ENCODE data around the gene DPF3. TPM values are rescaled to one million over a fixed set of nuclear protein-coding genes. Genes with fewer than 3 reads are reported as not detected.

Gene DPF3
- total and polyA plus RNA-seq, 7 experiments from 2014 or later, result 0.07 to 5.5 (median 0.57) TPM; not detected in 1

- Mint-ChIP-seq H3K4me1 (peaks cover 29 to 51% (median 37%) of the 10 kb centered on the region in 7 donors), H3K4me3 (peak overlapping the region in 1 of 10 donors; percentile 19), H3K27ac (peak overlapping the region in 2 of 9 donors; percentile 5 to 52), H3K27me3 (peaks cover 0 to under 1% (median 0%) of the 10 kb centered on the region in 5 donors), H3K9me3 (peaks cover 0 to 5% (median 0%) of the 10 kb centered on the region in 11 donors), H3K36me3 (peaks cover 0 to 7% (median 0%) of the 10 kb centered on the region in 5 donors)
- Histone ChIP-seq H3K27ac (ENCODE audit: low read depth, low read length) (no peak overlapping the region), H3K36me3 (ENCODE audit: control insufficient read depth in 2 of 3, insufficient read depth in 3 of 3, low read length in 3 of 3) (no peaks in the 10 kb centered on the region), H3K27me3 (ENCODE audit: control insufficient read depth in 2 of 2, insufficient read depth in 2 of 2, low read length in 2 of 2) (no peaks in the 10 kb centered on the region), H3K4me3 (ENCODE audit: low read length) (no peak overlapping the region), H3K4me1 (ENCODE audit: control insufficient read depth in 2 of 2, insufficient read depth in 2 of 2, low read length in 2 of 2) (peaks cover 22 to 27% of the 10 kb centered on the region in 2 donors), H3K9me3 (ENCODE audit: control insufficient read depth in 2 of 3, low read length in 3 of 3) (no peaks in the 10 kb centered on the region)
- ATAC-seq (peak; percentile 55), DNase-seq (peak in 1 of 9 donors; percentile 2)
- ChIA-PET CTCF (no interaction called here), POLR2A (interaction anchor here (0.6 kb wide), 1 partner anchor 153 kb away, joined by 4 read pairs; no protein-coding TSS in a partner anchor)
- intact Hi-C loops (cut with micrococcal nuclease), result no loop called here
Observed at GRCh38 chr14:72717220-72717619, 176.7 kb downstream of the DPF3 start.

DNA sequence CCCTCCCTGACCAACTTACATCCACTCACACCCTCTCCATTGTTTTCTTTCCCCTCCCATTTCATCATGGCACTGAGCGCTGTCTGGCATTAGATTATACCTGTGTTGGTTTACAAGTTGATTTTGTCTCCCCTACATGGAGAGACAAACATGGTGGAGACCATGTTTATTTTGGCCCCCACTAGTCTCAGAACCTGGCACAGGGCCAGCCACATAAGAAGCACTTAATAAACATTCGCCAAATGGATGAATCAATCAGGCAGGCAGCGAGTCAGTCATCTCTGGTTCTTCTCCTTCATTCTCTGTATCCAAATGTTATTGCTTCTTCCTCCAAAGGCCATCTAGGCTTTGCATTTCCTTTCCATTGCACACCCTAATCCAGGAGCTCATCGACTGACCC is 177.4 kb downstream of the DPF3 start:
- Histone ChIP-seq H3K27me3 (ENCODE audit: control insufficient read depth in 2 of 2, insufficient read depth in 2 of 2, low read length in 2 of 2) (no peaks in the 10 kb centered on the region), H3K27ac (ENCODE audit: low read depth, low read length) (no peak overlapping the region), H3K4me3 (ENCODE audit: low read length) (no peak overlapping the region), H3K4me1 (ENCODE audit: control insufficient read depth in 2 of 2, insufficient read depth in 2 of 2, low read length in 2 of 2) (peaks cover 22 to 27% of the 10 kb centered on the region in 2 donors), H3K9me3 (ENCODE audit: control insufficient read depth in 2 of 3, low read length in 3 of 3) (no peaks in the 10 kb centered on the region), H3K36me3 (ENCODE audit: control insufficient read depth in 2 of 3, insufficient read depth in 3 of 3, low read length in 3 of 3) (no peaks in the 10 kb centered on the region)
- intact Hi-C loops (cut with micrococcal nuclease), result no loop called here
- Mint-ChIP-seq H3K4me3 (peak overlapping the region in 1 of 10 donors; percentile 55), H3K9me3 (peaks cover 0 to 5% (median 0%) of the 10 kb centered on the region in 11 donors), H3K36me3 (peaks cover 0 to 9% (median 0%) of the 10 kb centered on the region in 5 donors), H3K27me3 (peaks cover 0 to 3% (median 0%) of the 10 kb centered on the region in 5 donors), H3K27ac (peak overlapping the region in 2 of 9 donors; percentile 12 to 16), H3K4me1 (peaks cover 33 to 55% (median 39%) of the 10 kb centered on the region in 7 donors)
- CTCF ChIA-PET, result no interaction called here
- DNase-seq (no peak), ATAC-seq (no peak)
- POLR2A ChIA-PET, result interaction anchor here (0.6 kb wide), 1 partner anchor 153 kb away, joined by 4 read pairs; no protein-coding TSS in a partner anchor

GRCh38 chr14:72715850-72716228 is 178.1 kb downstream of the DPF3 start:
- Histone ChIP-seq H3K9me3 (ENCODE audit: control insufficient read depth in 2 of 3, low read length in 3 of 3) (no peaks in the 10 kb centered on the region), H3K27ac (ENCODE audit: low read depth, low read length) (no peak overlapping the region), H3K4me3 (ENCODE audit: low read length) (no peak overlapping the region), H3K36me3 (ENCODE audit: control insufficient read depth in 2 of 3, insufficient read depth in 3 of 3, low read length in 3 of 3) (no peaks in the 10 kb centered on the region), H3K4me1 (ENCODE audit: control insufficient read depth in 2 of 2, insufficient read depth in 2 of 2, low read length in 2 of 2) (peaks cover 22 to 27% of the 10 kb centered on the region in 2 donors), H3K27me3 (ENCODE audit: control insufficient read depth in 2 of 2, insufficient read depth in 2 of 2, low read length in 2 of 2) (no peaks in the 10 kb centered on the region)
- CTCF ChIA-PET, result no interaction called here
- peaks cover 0 to 11% (median 0%) of the 10 kb centered on the region in 5 donors for H3K36me3 Mint-ChIP-seq
- peak overlapping the region in 1 of 9 donors; percentile 39 for H3K27ac Mint-ChIP-seq
- POLR2A ChIA-PET, result no interaction called here
- peaks cover 0 to 3% (median 0%) of the 10 kb centered on the region in 5 donors for H3K27me3 Mint-ChIP-seq
- peaks cover 0 to 5% (median 0%) of the 10 kb centered on the region in 11 donors for H3K9me3 Mint-ChIP-seq
- H3K4me3 Mint-ChIP-seq, result no peak overlapping the region
- ATAC-seq (no peak), DNase-seq (no peak)
- intact Hi-C loops (cut with micrococcal nuclease), result no loop called here
- H3K4me1 Mint-ChIP-seq, result peaks cover 33 to 55% (median 37%) of the 10 kb centered on the region in 7 donors

DNA sequence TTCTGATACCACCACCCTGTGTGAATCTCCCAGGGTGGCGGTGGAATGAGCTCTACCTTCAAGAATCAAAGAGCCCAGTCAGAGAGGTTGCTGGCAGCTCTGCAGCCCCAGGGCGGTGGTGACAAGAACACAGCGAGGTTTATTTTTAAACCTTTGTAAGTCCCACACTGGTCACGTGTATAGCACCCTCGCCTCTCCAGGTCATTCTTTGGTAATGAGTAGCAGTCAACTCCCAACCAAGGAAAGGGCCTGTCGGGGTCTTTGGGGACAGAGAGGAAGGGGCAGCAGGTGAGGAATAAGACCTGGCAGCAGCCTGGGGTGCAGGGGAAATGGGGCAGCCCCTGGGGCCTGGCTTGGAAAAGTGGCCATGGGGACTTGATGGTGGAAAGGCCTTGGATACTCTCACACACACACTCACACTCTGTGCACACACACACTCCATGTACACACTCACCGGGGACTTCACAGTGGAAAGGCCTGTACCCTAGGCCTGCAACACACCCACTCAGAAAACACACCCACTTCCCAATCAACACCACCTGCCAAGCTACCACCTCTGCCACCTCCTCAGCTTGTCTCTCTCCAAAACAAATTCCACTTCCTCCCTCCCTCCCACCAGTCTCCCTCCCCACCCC is 178.6 kb downstream of the DPF3 start:
- Mint-ChIP-seq H3K4me3 (peak overlapping the region in 4 of 10 donors; percentile 4 to 63 (median 40)), H3K4me1 (peaks cover 33 to 55% (median 37%) of the 10 kb centered on the region in 7 donors), H3K27me3 (peaks cover 0 to 3% (median 0%) of the 10 kb centered on the region in 5 donors), H3K27ac (peak overlapping the region in 3 of 9 donors; percentile 4 to 77 (median 48)), H3K9me3 (peaks cover 0 to 5% (median 0%) of the 10 kb centered on the region in 11 donors), H3K36me3 (peaks cover 0 to 11% (median 0%) of the 10 kb centered on the region in 5 donors)
- DNase-seq (peak in 1 of 9 donors; percentile 12), ATAC-seq (no peak)
- no peaks in the 10 kb centered on the region for H3K9me3 ChIP-seq (ENCODE audit: control insufficient read depth in 2 of 3, low read length in 3 of 3)
- H3K4me3 ChIP-seq (ENCODE audit: low read length), result no peak overlapping the region
- H3K27ac ChIP-seq (ENCODE audit: low read depth, low read length), result no peak overlapping the region
- H3K36me3 ChIP-seq (ENCODE audit: control insufficient read depth in 2 of 3, insufficient read depth in 3 of 3, low read length in 3 of 3), result no peaks in the 10 kb centered on the region
- no peaks in the 10 kb centered on the region for H3K27me3 ChIP-seq (ENCODE audit: control insufficient read depth in 2 of 2, insufficient read depth in 2 of 2, low read length in 2 of 2)
- peaks cover 22 to 27% of the 10 kb centered on the region in 2 donors for H3K4me1 ChIP-seq (ENCODE audit: control insufficient read depth in 2 of 2, insufficient read depth in 2 of 2, low read length in 2 of 2)
- ChIA-PET CTCF (interaction anchor here (0.6 kb wide), 1 partner anchor 37 kb away, joined by 3 read pairs; no protein-coding TSS in a partner anchor), POLR2A (no interaction called here)
- intact Hi-C loops (cut with micrococcal nuclease), result no loop called here

DNA sequence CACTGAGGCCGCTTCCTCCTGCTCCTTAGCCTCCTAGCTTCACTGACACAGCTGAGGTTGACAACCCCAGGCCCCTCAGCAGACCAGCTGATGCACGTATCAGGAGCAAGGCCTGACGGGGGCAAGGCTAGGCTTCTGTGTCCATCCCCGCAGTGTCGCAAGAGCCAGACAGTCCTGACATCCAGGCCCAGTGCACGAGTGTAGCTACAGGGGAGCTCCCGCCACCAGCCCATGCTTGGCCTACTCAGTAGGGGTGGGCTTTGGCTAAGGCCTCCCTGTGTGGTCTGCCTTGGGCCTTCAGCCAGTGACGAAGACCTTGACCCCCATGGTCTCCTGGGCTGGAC is 179.1 kb downstream of the DPF3 start:
- no peaks in the 10 kb centered on the region for H3K27me3 ChIP-seq (ENCODE audit: control insufficient read depth in 2 of 2, insufficient read depth in 2 of 2, low read length in 2 of 2)
- peaks cover 0 to 5% (median 0%) of the 10 kb centered on the region in 11 donors for H3K9me3 Mint-ChIP-seq
- no peaks in the 10 kb centered on the region for H3K9me3 ChIP-seq (ENCODE audit: control insufficient read depth in 2 of 3, low read length in 3 of 3)
- H3K27ac Mint-ChIP-seq, result no peak overlapping the region
- ChIA-PET CTCF (interaction anchor here (0.6 kb wide), 1 partner anchor 37 kb away, joined by 3 read pairs; no protein-coding TSS in a partner anchor), POLR2A (no interaction called here)
- no peak overlapping the region for H3K27ac ChIP-seq (ENCODE audit: low read depth, low read length)
- peaks cover 0 to 3% (median 0%) of the 10 kb centered on the region in 5 donors for H3K27me3 Mint-ChIP-seq
- H3K4me3 ChIP-seq (ENCODE audit: low read length), result no peak overlapping the region
- no peak for DNase-seq
- intact Hi-C loops (cut with micrococcal nuclease), result loop anchor here in 1 of 2 donors (5.0 kb wide), 1 partner anchor 198 kb away; no protein-coding TSS in a partner anchor
- H3K4me1 Mint-ChIP-seq, result peaks cover 33 to 55% (median 37%) of the 10 kb centered on the region in 7 donors
- H3K4me1 ChIP-seq (ENCODE audit: control insufficient read depth in 2 of 2, insufficient read depth in 2 of 2, low read length in 2 of 2), result peaks cover 22 to 27% of the 10 kb centered on the region in 2 donors
- peak overlapping the region in 8 of 10 donors; percentile 4 to 50 (median 28) for H3K4me3 Mint-ChIP-seq
- no peak for ATAC-seq
- peaks cover 0 to 11% (median 0%) of the 10 kb centered on the region in 5 donors for H3K36me3 Mint-ChIP-seq
- H3K36me3 ChIP-seq (ENCODE audit: control insufficient read depth in 2 of 3, insufficient read depth in 3 of 3, low read length in 3 of 3), result no peaks in the 10 kb centered on the region

GRCh38 chr14:72714094-72714493 is 179.8 kb downstream of the DPF3 start:
- Mint-ChIP-seq H3K4me3 (peak overlapping the region; percentile 23 to 80 (median 54)), H3K27me3 (peaks cover 0 to 3% (median 0%) of the 10 kb centered on the region in 5 donors), H3K36me3 (peaks cover 0 to 11% (median 0%) of the 10 kb centered on the region in 5 donors), H3K9me3 (peaks cover 0 to 5% (median 0%) of the 10 kb centered on the region in 11 donors), H3K27ac (peak overlapping the region in 8 of 9 donors; percentile 4 to 65 (median 22)), H3K4me1 (peaks cover 33 to 55% (median 37%) of the 10 kb centered on the region in 7 donors)
- ChIA-PET POLR2A (no interaction called here), CTCF (no interaction called here)
- Histone ChIP-seq H3K4me3 (ENCODE audit: low read length) (no peak overlapping the region), H3K9me3 (ENCODE audit: control insufficient read depth in 2 of 3, low read length in 3 of 3) (no peaks in the 10 kb centered on the region), H3K36me3 (ENCODE audit: control insufficient read depth in 2 of 3, insufficient read depth in 3 of 3, low read length in 3 of 3) (no peaks in the 10 kb centered on the region), H3K27me3 (ENCODE audit: control insufficient read depth in 2 of 2, insufficient read depth in 2 of 2, low read length in 2 of 2) (no peaks in the 10 kb centered on the region), H3K27ac (ENCODE audit: low read depth, low read length) (no peak overlapping the region), H3K4me1 (ENCODE audit: control insufficient read depth in 2 of 2, insufficient read depth in 2 of 2, low read length in 2 of 2) (peaks cover 22 to 27% of the 10 kb centered on the region in 2 donors)
- peak in 8 of 9 donors; percentile 13 to 56 (median 30) for DNase-seq
- ATAC-seq, result peak; percentile 73
- intact Hi-C loops (cut with micrococcal nuclease), result loop anchor here in 1 of 2 donors (5.0 kb wide), 1 partner anchor 197 kb away; no protein-coding TSS in a partner anchor

All from naive thymus-derived CD4-positive, alpha-beta T cell (primary cell).